Dermis blood vessel endothelial cell (primary cell): ENCODE results near the gene ZNF740. TPM values are rescaled to one million over a fixed set of nuclear protein-coding genes. Genes with fewer than 3 reads are reported as not detected.

Experiments
- DNase-seq: peaks from one replicate; pipeline ENCODE4 v3.0.0; 2010
- total RNA-seq: library from RNA; depleted of rRNA; stranded (reverse); fragments of >200 nt; gene quantifications from 2 replicates; pipeline ENCODE4 v1.2.3, GENCODE V29; 2014

ZNF740 gene
- total RNA-seq, 1 donor from 2014 or later, result 14.5 TPM

GRCh38 chr12:53227836-53228235, 47.3 kb downstream of the ZNF740 start:
- DNase-seq, result no peak

GRCh38 chr12:53229454-53229853, 48.9 kb downstream of the ZNF740 start:
- DNase-seq, result no peak

- no peak for DNase-seq
These were observed 49.8 kb downstream of the ZNF740 start for GRCh38 chr12:53230108-53230845.

GRCh38 chr12:53231671-53231920, 51.1 kb downstream of the ZNF740 start:
- no peak for DNase-seq

- DNase-seq, result no peak
These were observed 51.6 kb downstream of the ZNF740 start, which contains the start of gene RARG for GRCh38 chr12:53231921-53232645. TSS of gene RARG (minus strand) at chr12:53232209. CDS start at chr12:53227545, 4,664 bp downstream.

- no peak for DNase-seq
These were observed 52.3 kb downstream of the ZNF740 start for GRCh38 chr12:53232646-53233461.

- no peak for DNase-seq
These were observed 53.2 kb downstream of the ZNF740 start for GRCh38 chr12:53233671-53234121.

- no peak for DNase-seq
These were observed 53.9 kb downstream of the ZNF740 start for GRCh38 chr12:53234271-53234914.

- DNase-seq, result no peak
These were observed 54.6 kb downstream of the ZNF740 start for GRCh38 chr12:53235164-53235563.

GRCh38 chr12:53235742-53236442, 55.4 kb downstream of the ZNF740 start:
- DNase-seq, result no peak

- DNase-seq, result no peak
These were observed 56.1 kb downstream of the ZNF740 start for GRCh38 chr12:53236443-53237111.

GRCh38 chr12:53239643-53240258, 59.2 kb downstream of the ZNF740 start:
- no peak for DNase-seq

GRCh38 chr12:53241623-53242412, 61.3 kb downstream of the ZNF740 start:
- no peak for DNase-seq

- DNase-seq, result no peak
These were observed 63.8 kb downstream of the ZNF740 start for GRCh38 chr12:53244337-53244736.

Other genes with a start within 250 kb of the ZNF740 start
- gene KRT18, start 231.6 kb upstream of the ZNF740 start, total RNA-seq, result 257 and 322 TPM in 2 replicates
- gene EIF4B, start 174.3 kb upstream of the ZNF740 start, total RNA-seq, result 1,240 and 1,351 TPM in 2 replicates
- gene TNS2, start 130.7 kb upstream of the ZNF740 start, total RNA-seq, result 56.2 and 56.5 TPM in 2 replicates
- gene SPRYD3, start 101.3 kb upstream of the ZNF740 start, total RNA-seq, result 13.1 and 16.5 TPM in 2 replicates
- 4.9 and 7.0 TPM in 2 replicates for gene IGFBP6, start 83.1 kb upstream of the ZNF740 start, total RNA-seq
- not detected in 2 replicates for gene SOAT2, start 77.2 kb upstream of the ZNF740 start, total RNA-seq
- 2.9 and 6.5 TPM in 2 replicates for gene CSAD, start 203 bp downstream of the ZNF740 start, total RNA-seq
- 0.19 and 0.34 TPM in 2 replicates for gene ITGB7, start 26.5 kb downstream of the ZNF740 start, total RNA-seq
- gene RARG, start 51.5 kb downstream of the ZNF740 start, total RNA-seq, result 11.7 and 17.7 TPM in 2 replicates
- gene ESPL1, start 87.6 kb downstream of the ZNF740 start, total RNA-seq, result 4.8 and 16.5 TPM in 2 replicates
- 185 and 491 TPM in 2 replicates for gene PFDN5, start 114.8 kb downstream of the ZNF740 start, total RNA-seq
- 35.2 and 43.1 TPM in 2 replicates for gene MYG1, start 119.0 kb downstream of the ZNF740 start, total RNA-seq
- 38.6 and 44.3 TPM in 2 replicates for gene AAAS, start 140.9 kb downstream of the ZNF740 start, total RNA-seq
- not detected in 2 replicates for gene SP7, start 155.6 kb downstream of the ZNF740 start, total RNA-seq
- gene SP1, start 199.5 kb downstream of the ZNF740 start, total RNA-seq, result 32.7 and 47.1 TPM in 2 replicates
- not detected in 2 replicates for gene AMHR2, start 243.1 kb downstream of the ZNF740 start, total RNA-seq